Measurements from ENCODE around the gene ERCC1.

DNA sequence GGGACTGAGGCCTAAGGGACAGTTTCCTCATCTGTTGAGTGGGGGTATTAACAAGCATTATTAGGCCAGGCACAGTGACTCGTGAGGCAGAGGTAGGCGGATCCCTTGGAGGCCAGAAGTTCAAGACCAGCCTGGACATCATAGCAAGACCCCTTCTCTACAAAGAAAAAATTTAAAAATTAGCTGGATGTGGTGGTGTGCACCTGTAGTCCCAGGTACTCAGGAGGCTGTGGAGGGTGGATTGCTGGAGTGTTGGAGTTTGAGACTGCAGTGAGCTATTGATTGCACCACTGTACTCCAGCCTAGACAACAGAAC lies 32.7 kb upstream of the ERCC1 start:
- TF ChIP-seq CTCF (IDR thresholded peaks at IDR 0.05) (no peak), ZNF232 (CRISPR knock-in tag; IDR thresholded peaks at IDR 0.05) (no peak), IRF2 (CRISPR knock-in tag; IDR thresholded peaks at IDR 0.05; ENCODE audit: borderline replicate concordance, low read depth) (no peak), ZNF396 (CRISPR knock-in tag; IDR thresholded peaks at IDR 0.05; ENCODE audit: borderline replicate concordance) (no peak), ESRRA (CRISPR knock-in tag; IDR thresholded peaks at IDR 0.05; ENCODE audit: borderline replicate concordance) (no peak)
- TF ChIP-seq, protein P1, sequence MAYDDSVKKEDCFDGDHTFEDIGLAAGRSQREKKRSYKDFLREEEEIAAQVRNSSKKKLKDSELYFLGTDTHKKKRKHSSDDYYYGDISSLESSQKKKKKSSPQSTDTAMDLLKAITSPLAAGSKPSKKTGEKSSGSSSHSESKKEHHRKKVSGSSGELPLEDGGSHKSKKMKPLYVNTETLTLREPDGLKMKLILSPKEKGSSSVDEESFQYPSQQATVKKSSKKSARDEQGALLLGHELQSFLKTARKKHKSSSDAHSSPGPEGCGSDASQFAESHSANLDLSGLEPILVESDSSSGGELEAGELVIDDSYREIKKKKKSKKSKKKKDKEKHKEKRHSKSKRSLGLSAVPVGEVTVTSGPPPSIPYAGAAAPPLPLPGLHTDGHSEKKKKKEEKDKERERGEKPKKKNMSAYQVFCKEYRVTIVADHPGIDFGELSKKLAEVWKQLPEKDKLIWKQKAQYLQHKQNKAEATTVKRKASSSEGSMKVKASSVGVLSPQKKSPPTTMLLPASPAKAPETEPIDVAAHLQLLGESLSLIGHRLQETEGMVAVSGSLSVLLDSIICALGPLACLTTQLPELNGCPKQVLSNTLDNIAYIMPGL (CRISPR knock-in tag; IDR thresholded peaks at IDR 0.05), result no peak

Measured in WTC11 (cell line).